NCI-H1694 (cell line): ENCODE data around the gene PRSS16.

ENCODE experiments used
- DNase-seq: peaks from one replicate; lab custom pipeline; 2025; lab: John Stamatoyannopoulos, UW

PRSS16 gene

GRCh38 chr6:27287751-27288135 lies 40.2 kb downstream of the PRSS16 start:
- DNase-seq = no peak

- no peak for DNase-seq
Measured at GRCh38 chr6:27288136-27289044, 40.9 kb downstream of the PRSS16 start.

DNA sequence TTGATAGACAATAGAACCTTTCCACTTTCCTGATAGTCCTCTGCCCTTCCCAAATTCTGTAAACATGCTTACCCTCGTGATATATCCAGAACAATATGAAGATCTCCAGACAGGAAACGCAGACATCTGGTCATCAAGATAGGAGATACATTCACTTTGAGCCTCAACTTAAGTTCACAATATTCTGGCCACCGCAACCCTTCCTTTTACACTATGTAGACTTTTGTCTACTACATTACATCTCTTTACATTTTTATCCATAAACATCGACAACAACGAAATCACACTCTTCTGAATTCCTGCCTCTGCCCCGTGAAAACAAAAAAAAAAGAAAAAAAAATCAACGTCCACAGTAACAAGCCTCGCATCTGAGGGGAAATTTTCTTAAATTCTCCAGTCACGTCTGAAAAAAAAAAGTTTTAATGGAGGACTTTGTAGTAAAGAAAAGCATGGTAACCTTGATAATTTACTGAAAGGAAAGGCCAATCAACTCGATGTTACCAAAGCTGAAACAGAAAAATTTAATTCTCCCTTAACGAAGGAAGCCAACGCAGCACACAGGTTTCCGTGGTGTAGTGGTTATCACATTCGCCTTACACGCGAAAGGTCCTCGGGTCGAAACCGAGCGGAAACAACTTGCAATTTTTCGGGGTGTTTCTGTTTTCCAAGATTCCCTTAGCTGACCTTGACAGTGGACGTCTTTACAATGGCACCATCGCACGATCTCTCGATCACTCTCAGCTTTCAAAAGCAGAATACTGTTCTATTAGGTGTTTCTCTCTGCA lies 42.8 kb downstream of the PRSS16 start:
- DNase-seq = no peak

- DNase-seq = no peak
Measured at GRCh38 chr6:27290850-27291208, 43.3 kb downstream of the PRSS16 start.

- DNase-seq = no peak
Measured at GRCh38 chr6:27293436-27294098, 46.1 kb downstream of the PRSS16 start.

- no peak for DNase-seq
Measured at GRCh38 chr6:27294409-27294808, 46.9 kb downstream of the PRSS16 start.

DNA sequence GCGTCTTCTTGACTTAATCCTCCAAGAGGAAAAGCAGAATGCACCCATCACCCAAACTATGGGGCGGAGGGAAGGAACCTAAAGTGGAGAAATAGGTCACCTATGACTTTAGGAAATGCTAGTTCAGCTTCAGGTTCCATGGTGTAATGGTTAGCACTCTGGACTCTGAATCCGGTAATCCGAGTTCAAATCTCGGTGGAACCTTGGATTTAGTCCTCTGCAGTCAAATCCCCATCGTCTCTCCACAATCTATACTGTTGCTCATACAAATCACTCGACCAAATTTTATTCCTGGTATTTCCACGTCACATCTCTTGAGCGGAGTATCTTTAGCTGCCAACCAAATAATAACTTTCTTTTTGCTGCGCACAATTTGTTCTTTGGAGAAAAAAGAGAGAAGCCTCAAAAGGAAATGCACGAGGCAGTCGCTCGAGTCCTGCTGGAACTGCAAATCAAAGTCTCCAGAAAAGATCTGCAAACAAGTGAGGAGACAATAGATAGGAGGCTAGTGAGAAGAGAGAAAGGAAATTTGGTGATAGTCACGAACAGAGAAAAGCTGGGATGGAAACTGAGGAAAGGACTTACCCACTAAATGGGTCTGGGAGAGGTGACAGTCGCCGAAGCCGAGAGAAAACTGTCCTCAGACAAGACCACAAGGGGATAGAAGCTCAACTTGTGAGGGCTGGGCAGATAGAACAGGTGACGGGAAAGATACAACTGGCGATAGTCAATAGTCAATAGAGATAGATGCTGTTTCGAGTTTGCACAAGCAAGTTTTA lies 48.0 kb downstream of the PRSS16 start:
- no peak for DNase-seq

DNA sequence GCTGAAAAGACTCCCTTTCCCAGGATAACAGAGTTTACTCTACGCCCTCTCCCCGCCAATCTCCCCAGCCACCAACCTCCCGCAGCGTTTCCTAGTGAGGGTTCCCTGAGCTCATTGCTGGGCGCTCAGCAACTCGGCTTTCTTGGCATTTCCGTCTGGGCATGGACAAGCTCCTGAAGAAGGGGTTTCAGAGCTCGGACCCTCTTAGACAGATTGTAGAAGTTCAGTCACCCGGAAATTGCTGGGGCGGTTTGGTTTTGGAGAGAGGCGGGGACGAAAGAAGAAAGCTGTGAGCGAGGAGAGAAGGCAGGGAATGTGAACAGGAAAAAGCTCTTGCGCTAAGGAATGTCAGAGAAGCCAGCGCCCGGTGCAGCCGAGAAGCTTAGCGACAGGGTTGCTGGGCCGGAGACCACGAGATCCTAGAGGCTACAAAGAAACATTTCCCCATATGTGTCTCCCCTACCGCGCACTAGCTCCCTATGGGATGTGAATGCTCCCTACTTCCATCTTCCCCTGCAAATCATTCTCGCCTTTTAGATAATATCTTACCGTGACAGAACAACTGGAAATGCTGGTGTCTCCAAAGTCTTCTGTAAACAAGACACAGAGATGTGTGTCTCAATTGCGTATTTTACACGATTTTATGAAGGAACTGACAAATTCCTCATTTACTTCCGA lies 48.7 kb downstream of the PRSS16 start:
- DNase-seq = no peak

GRCh38 chr6:27297484-27297856 lies 50.0 kb downstream of the PRSS16 start:
- DNase-seq = no peak

GRCh38 chr6:27297857-27298730 lies 50.6 kb downstream of the PRSS16 start:
- DNase-seq = no peak

DNA sequence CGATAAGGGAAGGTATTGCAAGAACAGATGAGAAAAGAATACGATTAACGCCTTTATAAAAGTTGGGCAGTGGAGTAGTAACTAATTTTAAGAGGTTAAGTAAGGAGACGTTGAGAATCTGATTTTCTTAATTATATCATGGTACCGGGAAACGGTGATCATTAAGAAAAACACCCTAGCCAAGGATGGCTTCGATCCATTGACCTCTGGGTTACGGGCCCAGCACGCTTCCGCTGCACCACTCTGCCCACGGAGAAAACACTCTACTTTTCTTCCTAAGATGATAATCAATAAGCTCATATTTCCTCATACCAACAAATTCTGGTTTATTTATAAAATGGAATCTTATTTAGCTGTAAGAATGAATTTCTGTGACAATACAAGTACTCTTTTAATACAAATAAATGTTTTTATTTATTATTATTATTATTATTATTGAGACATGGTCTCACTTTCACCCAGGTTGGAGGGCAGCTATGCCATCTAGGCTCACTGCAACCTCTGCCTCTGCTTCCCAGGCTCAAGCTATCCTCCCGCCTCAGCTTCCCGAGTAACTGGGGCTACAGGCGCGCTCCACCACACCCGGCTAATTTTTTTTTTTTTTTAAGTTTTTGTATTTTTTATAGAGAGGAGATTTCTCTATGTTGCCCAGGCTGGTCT lies 56.2 kb downstream of the PRSS16 start:
- no peak for DNase-seq
